Activated CD4-positive, alpha-beta T cell treated with anti-CD3 and anti-CD28 coated beads, Interleukin-10, Interleukin-2, amounts not matched to agents 100 ng/mL and 50 ng/mL, durations not matched to agents 16 hours and 8 hours (primary cell): ENCODE data around the gene TXN2.
"Not testable (repeated sequence)": the region's sequence is repeated elsewhere in the genome, so short reads cannot be mapped to it uniquely, and the experiment has no call there.

Source experiments
- DNase-seq: peaks from one replicate; pipeline ENCODE4 v3.0.0-alpha.2; 2020

The TXN2 gene

GRCh38 chr22:36425977-36426523, 55.4 kb downstream of the TXN2 start:
- DNase-seq: no peak

- no peak for DNase-seq
These were observed 56.4 kb downstream of the TXN2 start for GRCh38 chr22:36424901-36425579.

- not testable (repeated sequence) for DNase-seq
These were observed 57.0 kb downstream of the TXN2 start for GRCh38 chr22:36424466-36424865.

GRCh38 chr22:36423461-36424404, 57.7 kb downstream of the TXN2 start:
- no peak for DNase-seq

- DNase-seq: no peak
These were observed 59.0 kb downstream of the TXN2 start for GRCh38 chr22:36422287-36423014.

- no peak for DNase-seq
These were observed 61.2 kb downstream of the TXN2 start for GRCh38 chr22:36419912-36420882.

- peak; percentile 42 for DNase-seq
These were observed 62.1 kb downstream of the TXN2 start for GRCh38 chr22:36419177-36419911.

GRCh38 chr22:36417281-36417686, 64.2 kb downstream of the TXN2 start:
- peak; percentile 26 for DNase-seq
